Activated gamma-delta T cell treated with anti-CD3 and anti-CD28 coated beads, Interleukin-2, amount 50 U/mL, for 16 hours (primary cell): ENCODE results near the gene SLC1A7.

Experiments
- DNase-seq: peaks from one replicate; pipeline ENCODE4 v3.0.0-alpha.2; 2020; ENCODE audit warnings: low read depth

SLC1A7 gene

DNA sequence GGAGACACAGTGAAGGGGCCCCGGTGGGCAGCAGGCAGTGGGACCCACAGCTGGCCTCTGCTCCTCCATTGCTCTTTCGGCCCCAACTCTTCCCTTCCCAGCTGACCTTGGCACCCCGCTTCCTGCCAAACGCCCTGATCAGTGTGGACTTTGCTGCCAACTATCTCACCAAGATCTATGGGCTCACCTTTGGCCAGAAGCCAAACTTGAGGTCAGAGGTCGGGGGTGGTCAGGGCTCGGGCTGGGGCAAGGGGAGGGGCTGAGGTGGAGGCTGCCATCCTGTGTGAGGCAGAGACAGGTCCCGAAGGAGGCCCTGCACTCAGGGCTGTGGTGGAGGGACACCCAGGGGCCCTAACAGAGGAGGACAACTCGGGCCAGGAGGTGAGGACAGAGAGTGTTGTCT is 66.7 kb downstream of the SLC1A7 start:
- DNase-seq, result no peak

DNA sequence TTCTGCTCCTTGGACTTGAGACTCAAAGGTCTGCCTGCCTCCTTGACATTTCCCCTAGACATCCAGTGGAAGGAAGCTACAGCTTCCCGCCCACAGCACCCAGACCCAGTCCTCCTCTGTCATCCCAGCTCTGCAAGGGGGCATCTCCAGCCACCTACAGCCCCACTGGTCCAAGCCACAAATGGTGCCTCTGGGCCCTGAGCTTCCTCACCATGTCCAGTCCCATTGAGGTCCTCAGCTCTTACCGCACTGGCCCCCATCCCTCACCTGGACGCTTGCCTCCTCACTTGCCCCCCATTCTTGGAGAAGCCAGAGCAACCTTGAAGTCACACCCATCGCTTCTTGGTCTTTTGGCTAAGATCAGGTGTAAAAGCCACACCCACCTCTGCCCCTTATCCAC is 67.2 kb downstream of the SLC1A7 start:
- no peak for DNase-seq

DNA sequence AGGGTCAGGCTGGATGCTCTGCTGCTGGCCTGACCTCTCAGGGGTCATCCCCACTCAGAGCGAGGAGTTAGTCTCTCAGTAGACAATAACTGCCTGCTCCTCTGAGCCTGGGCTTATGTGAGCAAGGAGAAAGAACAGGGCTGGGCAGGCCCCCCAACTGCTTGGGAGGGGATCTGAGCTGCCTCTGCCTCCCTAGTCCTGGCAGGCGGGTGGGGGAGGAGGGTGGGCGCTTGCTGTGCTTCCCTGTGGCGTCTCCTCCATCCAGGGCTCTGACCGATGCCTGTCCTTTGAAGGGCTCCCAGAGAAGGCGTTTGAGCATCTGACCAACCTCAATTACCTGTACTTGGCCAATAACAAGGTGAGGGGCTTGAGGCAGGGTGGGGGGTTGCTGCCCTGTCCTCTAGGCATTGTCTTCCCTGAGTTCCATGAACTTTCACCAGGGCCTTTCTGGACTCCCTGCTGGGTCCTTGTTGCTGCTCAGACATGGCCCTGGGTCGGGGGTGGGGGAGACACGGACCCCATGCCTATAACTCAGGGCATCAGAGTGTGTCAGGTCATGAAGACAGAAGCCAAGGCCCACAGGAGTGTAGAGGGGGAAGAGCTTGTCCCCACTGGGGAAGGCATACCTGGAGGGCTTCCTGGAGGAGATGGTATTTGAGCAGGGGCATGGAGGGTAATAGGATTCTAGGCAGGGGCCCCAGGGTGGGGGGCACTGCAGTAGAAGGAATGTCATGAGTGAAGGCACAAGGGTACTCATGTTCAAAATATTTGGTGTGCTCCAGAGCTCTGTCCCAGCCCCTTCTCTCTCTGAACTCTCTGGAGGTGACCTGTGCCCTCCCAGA is 67.9 kb downstream of the SLC1A7 start:
- no peak for DNase-seq

DNA sequence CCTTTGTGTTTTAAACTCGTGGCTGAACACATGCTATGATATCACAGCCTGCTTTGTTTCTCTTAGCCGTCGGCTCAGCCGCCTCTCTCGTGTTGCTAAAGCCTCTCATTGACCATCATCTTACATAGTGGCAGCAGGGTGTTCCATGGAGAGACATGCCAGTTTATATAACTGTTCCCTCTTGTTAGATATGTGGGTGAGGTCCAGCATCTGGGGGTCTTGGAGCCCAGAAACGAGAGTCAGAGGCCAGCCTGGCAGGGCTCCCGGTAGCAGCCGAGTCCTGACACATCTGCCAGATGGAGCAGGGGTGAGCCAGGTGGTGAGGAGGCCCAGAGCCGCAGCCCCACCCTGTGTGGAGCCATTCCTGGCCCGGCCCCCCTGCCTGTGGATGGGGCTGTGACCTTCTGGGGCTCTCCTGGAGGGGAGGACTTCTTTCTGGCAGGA is 68.5 kb downstream of the SLC1A7 start:
- no peak for DNase-seq

DNA sequence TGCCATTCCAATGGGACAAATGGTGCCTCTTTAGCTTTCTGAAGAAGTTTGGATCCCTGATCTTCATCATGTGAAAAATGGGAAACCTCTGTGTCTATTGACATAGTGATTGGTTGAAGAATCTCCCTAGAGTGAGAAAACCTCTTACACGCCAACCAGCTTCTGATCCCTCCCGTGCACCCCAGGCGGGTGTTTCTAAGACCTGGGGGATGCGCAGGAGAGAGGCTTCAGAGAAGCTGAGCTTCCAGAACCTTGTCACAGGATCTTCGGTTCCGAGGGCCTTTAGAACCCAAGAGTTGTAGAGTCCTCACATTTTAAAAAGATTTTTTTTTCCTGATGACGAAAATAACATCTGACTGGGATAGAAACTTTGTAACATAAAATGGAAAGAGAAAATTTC is 69.2 kb downstream of the SLC1A7 start:
- DNase-seq, result no peak

DNA sequence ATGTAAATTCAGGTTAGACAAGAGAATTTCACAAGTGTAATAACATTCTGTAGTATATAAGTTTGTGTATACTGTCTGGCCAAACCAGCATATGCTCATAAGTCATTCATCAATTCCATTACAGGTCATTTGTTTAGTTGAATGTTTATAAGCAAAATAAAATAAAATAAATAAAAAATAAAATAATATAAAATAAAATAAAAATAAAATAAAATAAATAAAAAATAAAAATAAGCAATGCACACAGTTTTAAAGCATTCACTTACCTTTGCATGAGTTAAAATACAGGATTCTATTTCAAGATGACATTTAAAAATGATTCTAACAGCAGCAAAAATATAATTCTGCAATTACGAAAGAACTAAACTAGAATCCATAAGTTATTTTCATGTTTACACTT is 70.5 kb downstream of the SLC1A7 start:
- no peak for DNase-seq

DNA sequence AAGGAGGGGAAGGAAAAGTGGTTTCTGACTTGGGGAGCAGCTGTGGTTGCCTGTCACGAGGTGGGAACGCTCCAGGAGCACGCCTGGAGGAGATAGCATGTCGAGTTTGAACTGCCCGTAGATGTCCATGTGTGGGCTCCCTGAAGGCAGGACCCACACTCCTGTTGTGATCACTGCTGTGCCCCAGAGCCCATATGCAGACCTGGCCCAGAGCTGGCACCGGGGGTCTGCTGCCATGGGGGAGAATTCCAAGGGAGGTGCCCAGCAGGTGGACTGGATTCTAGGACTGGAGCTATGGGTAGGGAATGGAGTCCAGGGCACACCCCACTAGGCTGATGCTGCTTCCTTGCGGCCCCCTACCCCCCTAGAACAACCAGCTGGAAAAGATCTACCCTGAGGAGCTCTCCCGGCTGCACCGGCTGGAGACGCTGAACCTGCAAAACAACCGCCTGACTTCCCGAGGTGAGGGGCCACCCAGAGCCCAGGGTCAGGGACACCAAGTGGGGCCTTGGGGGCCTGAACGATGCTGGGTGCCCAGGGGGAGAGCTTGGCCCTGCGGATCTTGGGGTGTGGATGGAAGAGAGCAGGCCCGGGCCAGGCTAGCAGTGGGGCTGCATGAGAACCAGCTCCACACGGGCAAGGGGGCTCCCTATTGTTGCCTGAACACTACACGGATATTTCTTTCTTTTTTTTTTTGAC is 71.1 kb downstream of the SLC1A7 start:
- no peak for DNase-seq

DNA sequence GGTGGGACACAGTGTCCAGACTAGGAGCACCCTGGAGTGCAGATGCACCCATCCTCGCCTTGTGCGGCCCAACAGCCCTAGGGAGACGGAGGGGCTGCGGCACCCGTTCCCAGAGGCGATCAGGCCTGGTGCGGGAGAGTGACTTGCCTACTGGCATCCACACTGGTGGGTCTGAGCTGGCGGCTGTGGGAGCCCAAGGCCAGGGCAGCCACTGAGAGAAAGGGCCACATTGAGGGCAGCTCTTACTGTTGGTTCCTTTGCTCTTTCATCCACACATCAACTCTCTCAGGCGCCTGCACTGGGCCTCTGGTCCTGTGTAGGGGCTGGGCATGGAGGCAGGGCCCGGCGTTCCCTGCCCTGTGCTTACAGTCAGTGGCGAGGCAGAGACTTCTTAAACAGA is 71.8 kb downstream of the SLC1A7 start:
- DNase-seq, result no peak

DNA sequence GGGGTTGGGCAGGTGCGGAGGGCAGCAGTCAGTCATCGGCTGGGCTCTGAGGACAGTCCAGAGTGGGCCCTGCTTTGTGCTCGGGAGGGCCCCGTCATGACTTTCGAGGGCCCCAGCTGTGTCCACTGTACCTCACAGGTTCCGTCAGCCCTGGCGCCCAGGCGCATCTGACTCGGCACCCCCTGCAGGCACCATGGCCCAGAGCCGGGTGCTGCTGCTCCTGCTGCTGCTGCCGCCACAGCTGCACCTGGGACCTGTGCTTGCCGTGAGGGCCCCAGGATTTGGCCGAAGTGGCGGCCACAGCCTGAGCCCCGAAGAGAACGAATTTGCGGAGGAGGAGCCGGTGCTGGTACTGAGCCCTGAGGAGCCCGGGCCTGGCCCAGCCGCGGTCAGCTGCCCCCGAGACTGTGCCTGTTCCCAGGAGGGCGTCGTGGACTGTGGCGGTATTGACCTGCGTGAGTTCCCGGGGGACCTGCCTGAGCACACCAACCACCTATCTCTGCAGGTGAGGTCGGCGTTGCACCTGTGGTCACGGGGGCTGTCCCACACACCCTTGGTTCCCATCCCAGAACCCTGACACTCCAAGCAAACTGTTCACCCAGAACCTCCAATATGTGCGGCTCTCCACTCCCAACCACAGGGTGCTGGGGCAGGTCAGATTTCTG is 72.6 kb downstream of the SLC1A7 start:
- no peak for DNase-seq

DNA sequence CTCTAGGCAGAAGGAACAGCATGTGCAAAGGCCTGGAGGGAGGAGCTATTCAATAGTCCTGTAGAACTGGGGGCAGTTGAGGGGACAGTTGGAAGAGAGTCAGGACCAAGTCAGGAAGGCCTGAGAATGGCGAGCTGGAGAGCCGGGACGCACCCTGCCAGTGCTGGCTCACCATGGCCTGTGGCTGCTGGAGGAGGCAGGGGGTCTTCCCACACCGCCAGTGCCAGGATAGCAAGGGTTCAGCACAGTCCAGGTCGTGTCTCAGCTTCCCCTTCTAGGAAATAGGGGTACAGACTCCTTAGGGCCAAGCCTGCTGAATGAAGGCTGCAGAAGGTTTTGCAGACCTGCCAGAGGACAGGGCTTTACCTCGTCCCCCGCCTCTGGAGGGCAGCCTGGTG is 73.2 kb downstream of the SLC1A7 start:
- no peak for DNase-seq

DNA sequence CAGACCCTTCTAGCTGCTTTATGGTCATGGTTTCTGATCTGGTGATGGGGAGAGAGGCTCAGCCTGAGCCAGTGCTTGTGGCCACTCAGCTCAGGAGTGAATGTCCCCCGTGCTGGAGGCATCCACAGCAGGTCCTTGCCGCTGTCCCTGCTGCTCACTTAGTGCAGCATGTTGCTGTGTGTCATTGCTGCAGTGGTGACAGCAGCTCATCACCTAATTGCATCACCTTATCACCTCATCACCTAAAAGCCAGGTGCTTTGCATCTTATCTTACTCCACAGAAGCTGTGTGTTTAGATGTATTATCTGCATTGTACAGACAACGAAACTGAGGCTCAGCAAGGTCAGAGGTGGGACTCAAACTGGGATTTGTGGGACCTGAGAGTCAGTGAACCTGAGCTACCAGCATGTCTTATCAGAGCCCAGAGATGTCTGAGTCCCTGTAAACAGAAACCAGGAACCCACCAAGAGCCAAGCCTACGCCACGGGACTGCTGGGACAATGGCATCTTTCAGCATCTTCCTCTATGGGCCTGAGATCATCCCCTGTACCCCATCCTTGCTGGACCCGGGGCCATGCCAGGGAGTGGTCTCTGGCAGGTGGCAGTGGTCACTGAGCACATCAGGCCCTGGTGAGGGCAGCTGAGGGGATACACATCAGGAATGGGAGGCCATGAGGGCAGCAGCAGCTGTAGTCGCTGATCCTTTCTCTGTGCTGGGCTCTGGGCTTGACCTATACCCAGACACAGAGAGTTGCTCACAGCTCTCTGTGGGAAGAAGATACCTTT is 73.9 kb downstream of the SLC1A7 start:
- DNase-seq, result no peak

DNA sequence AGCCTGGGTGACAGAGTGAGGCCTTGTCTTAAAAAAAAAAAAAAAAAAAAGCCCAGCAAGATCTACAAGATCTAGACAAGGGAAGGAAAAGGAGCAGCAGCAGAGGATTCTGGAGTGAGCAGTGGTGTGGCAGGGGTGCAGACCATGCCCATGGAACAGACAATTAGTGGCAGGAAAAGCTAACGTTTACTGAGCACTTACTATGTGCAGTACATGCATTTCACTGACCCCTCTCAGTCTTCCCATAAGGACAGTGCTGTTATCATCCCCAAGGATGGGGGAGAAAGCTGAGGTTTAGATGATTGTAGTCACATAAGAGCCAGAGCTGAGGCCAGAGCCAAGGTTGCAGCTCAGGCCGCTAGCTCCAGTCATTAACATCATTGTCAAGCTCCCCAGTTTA is 74.6 kb downstream of the SLC1A7 start:
- no peak for DNase-seq

DNA sequence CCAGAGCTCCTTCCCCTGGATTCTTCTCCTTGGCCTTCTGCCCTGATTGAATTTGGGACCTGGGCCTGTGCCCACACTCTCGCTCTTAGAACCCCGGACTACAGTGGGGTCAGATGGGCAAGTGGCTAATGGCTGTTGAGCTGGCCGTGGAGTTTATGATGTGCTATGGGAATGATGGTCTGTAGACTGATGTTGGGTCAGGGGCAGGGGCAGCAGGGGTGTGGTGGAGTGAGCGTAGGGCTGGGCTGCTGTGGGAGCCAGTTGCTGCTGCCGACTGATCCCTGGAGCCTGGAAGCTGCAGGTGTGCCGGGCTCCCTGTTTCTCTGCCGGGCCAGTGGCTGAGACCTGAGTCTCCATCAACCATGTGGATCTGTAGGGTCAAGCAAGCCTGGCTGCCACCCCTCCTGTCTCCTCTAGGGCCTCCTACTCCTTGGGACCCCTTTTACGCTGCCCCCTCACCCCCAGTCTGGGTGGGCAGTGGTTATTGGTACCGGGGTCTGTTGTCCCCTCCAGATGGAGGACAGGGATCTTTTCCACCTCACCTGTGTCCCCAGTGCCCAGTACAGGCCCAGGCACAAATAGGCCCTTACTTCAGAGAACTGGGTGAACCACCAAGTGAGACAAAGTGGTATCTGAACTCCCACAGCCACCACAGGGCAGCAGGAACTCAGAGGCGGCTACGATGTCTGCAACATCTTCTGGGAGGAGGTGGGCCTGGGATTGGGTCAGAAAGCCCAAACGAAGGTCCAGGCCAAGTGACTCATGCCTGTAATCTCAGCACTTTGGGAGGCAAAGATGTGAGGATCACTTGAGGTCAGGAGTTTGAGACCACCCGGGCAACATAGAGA is 75.3 kb downstream of the SLC1A7 start:
- DNase-seq, result no peak

DNA sequence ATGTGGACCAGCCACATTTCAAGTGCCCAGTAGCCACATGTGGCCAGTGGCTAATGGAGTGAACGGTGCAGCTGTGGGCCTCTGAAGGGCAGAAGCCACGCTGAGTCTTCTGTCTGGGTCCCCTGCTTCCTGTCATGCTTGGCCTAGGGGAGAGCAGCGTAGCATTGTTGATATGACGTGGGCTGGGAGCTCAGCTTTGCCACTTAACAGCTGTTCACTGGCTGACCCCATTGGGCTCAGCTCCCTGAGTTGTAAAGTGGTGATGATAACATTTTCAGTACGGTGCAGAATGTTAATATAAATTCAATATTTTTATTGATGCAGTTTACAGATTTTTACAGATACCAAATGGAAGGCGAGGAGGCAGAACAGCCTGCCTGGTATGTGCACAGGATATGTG is 76.0 kb downstream of the SLC1A7 start:
- no peak for DNase-seq

DNA sequence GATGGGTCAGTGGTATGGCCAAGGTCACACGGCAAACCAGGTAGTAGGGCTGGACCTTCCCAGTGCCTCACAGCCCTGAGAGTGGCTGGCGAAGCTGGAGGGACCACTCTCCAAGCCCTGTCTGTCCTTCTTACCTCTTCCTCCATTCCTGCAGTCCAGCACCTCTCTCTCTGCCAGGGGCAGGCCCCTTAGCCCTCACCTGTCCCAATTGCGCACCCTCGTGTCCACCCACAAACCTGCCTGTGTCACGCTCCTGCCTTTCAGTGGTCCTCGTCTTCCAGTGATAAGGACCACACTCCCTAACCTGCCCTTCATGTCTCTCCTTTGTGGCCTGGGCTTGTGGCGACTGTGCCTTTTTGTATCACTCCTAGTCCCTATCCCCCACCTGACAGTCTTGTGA is 77.0 kb downstream of the SLC1A7 start:
- no peak for DNase-seq

DNA sequence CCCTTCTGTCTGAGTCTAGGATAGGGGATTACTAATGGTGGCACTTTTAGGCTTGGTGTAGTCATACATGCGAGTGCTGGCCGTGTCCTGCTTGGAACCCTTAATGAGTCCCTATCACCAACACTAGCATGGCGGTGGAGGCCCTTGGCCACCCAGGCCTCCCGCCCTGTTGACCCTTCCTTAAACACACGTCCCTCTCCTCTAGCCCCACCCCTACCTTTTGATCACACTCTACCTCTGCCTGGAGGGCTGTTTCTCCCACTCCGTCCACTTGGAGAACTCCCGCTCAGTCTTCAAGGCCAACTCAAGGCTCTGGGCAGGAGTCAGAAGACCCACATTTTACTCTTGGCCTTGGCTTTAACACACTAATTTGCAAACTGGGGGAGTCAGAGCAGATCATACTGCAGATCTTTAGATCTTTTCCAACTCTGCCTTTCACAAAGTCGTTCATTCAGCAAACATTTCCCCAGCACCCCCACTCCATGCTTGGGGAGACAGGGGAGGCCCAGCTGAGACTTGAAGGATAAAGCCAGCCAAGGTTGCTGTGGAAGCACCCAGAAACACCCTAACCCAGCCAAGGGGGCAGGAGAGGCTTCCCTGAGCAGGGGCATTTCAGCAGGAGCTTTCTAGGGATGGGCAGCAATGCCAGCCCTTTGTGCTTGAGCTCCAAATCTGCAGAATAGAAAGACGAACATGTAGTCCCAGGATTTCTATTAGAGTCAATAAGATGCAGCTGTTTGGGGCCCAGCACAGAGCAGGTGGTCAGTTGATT is 78.5 kb downstream of the SLC1A7 start:
- no peak for DNase-seq

DNA sequence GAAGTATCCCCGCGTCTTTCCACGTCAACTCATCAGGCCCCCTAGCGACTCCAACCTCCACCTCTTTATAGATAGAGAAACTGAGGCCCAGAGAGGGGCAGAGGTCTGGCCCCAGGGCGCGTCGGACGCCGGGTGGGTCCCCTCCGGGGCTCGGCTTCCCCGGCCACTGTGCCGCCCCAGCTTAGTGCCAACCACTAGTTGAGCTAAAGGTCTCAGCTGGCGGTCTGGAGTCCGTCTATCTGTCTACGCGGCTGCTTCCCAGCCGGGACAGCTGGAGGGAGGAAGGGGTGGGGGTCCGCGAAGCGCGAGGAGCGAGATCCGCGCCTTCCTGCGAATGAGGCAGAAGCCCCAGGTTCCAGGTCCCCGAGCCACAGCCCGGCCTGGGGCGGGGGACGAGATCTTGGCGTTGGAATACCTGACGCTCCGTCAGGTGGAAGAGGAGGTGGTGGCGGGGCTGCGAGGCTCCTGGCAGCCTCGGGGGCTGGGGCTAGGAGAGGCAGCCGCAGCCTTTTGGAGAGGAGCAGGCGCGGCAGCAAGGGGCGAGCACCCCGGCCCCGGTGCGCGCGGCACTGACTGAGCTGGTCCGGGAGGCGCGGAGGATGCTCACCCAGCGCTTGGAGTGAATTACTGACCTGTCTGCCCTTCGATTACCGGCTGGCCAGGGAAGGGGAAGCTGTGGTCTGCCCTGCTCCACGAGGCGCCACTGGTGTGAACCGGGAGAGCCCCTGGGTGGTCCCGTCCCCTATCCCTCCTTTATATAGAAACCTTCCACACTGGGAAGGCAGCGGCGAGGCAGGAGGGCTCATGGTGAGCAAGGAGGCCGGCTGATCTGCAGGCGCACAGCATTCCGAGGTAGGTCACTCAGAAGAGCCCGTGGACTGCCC is 79.5 kb downstream of the SLC1A7 start:
- no peak for DNase-seq

DNA sequence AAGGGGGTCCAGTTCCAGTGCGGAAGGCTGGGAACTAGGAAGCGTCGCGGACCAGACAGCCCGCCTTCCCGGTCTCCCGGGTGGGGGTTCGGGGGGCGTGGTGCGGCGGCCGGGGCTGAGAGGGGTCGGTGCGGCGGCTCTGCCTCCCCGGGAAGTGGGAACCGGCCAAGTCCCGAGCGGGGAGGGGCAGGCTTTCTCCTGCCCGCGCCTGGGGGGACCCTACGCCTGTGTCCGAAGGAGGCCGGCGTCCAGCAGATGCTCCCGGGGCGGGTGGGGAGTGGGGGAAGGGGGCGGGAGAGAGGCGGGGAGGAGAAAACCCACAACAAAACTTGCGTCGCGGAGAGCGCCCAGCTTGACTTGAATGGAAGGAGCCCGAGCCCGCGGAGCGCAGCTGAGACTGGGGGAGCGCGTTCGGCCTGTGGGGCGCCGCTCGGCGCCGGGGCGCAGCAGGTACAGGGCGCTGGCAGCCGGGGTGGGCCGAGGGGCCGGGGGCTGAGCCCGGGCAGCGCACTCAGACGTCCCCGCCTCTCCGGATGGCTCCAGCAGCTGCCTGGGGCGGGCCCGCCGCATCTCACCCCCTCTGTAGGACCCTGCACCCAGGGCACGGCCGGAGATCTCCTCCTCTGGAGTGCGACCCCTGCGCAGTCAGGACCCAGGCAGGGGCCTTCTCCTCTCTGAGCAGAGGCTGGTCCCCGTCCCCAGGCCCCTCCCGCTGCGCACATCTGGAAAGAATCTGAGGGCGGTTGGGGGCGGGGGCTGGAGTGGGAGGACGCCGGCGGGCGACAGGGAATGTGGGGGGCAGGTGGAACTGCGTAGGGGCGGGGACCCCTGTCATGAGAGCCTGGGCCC is 80.4 kb downstream of the SLC1A7 start, which contains the start of gene PODN:
PODN (plus strand) TSS at position 355 of the 849 bp plus-strand sequence. CDS start 7,643 bp downstream, outside the sequence.
- no peak for DNase-seq
